HCT116 (cell line): ENCODE data around the gene APOBEC3B. TPM values are rescaled to one million over a fixed set of nuclear protein-coding genes. Genes with fewer than 3 reads are reported as not detected.
A peak's percentile ranks its signal among the peaks of the same experiment; 100 is the strongest.
"Not testable (repeated sequence)": the region's sequence is repeated elsewhere in the genome, so short reads cannot be mapped to it uniquely, and the experiment has no call there.

ENCODE experiments used
- ATAC-seq: fragments of 200-7000 bp; cut with Tn5 transposase; 2 replicates; pipeline ENCODE4 v1.9.1; 2020; ENCODE audit warnings: mild to moderate bottlenecking, moderate library complexity
- BruUV-seq: library from RNA; stranded (reverse); fragments of 400-500 nt; replicated peaks from 2 replicates; lab custom pipeline; 2021; lab: Mats Ljungman, UMichigan
- CTCF ChIA-PET: fragments of 300-600 bp; sonication (Branson Sonifier 250); formaldehyde crosslinking; loops from one replicate; lab custom pipeline; 2021; ENCODE audit warnings: antibody characterized with exemption; lab: Charles Lee
- POLR2A ChIA-PET: fragments of 300-600, 350-600 bp; sonication (Branson Sonifier 250); formaldehyde crosslinking; loops from one replicate; lab custom pipeline; 2021; ENCODE audit warnings: antibody characterized with exemption; lab: Charles Lee
- RAD21 ChIA-PET, 2 experiments: fragments of 300-600 bp; sonication (Branson Sonifier 250); formaldehyde crosslinking; loops; one replicate each; lab custom pipeline; 2023; ENCODE audit warnings: low total read pairs in 2 of 2; ENCODE audit not compliant: uncharacterized antibody in 2 of 2, unreplicated experiment in 2 of 2, low non-redundant PET in 1 of 2; lab: Charles Lee
- DNase-seq: peaks from one replicate; pipeline ENCODE4 v3.0.0-alpha.2; 2010; ENCODE audit warnings: low read depth, low spot score
- H2AFZ ChIP-seq: fragments of 200-600 bp; shearing (Covaris generic), sonication (generic); 2 replicates; pipeline ENCODE4 v1.6.1; 2017; ENCODE audit warnings: low read depth, mixed run types, mixed read lengths, antibody characterized with exemption, low read length; ENCODE audit not compliant: poor library complexity, severe bottlenecking
- H3K27ac ChIP-seq: 2 replicates; pipeline ENCODE4 v1.5.1; 2012; ENCODE audit warnings: low read depth, low read length
- H3K27me3 ChIP-seq: fragments of 200-600 bp; sonication (generic); 2 replicates; pipeline ENCODE4 v1.6.1; 2016; ENCODE audit warnings: mixed run types, low read length, mixed read lengths; ENCODE audit not compliant: insufficient read depth
- H3K36me3 ChIP-seq, 2 experiments: fragments of 200-500 bp in 1 of 2; fragments of 200-600 bp in 1 of 2; sonication (Bioruptor generic) in 1 of 2; sonication (generic) in 1 of 2; 2 replicates each; pipeline versions ENCODE4 v1.5.1 to v1.6.1; 2014 to 2016; ENCODE audit warnings: low read length in 2 of 2, inconsistent platforms in 1 of 2, mixed read lengths in 1 of 2, mixed run types in 1 of 2; ENCODE audit not compliant: insufficient read depth in 2 of 2, control insufficient read depth in 1 of 2
- H3K4me1 ChIP-seq, 2 experiments: fragments of 200-600 bp in 1 of 2; sonication (generic) in 1 of 2; 2 replicates each; pipeline versions ENCODE4 v1.5.1 to v1.6.1; 2012 to 2017; ENCODE audit warnings: low read length in 2 of 2, inconsistent platforms in 1 of 2, mild to moderate bottlenecking in 1 of 2, mixed read lengths in 1 of 2, mixed run types in 1 of 2, moderate library complexity in 1 of 2; ENCODE audit not compliant: insufficient read depth in 2 of 2, control insufficient read depth in 1 of 2
- H3K4me2 ChIP-seq: fragments of 200-600 bp; sonication (generic); 2 replicates; pipeline ENCODE4 v1.6.1; 2017; ENCODE audit warnings: mixed run types, low read length, mixed read lengths
- H3K4me3 ChIP-seq, 2 experiments: fragments of 200-600 bp in 1 of 2; sonication (generic) in 1 of 2; replicated peaks in 1 of 2; 2 replicates each; pipeline ENCODE4 v1.5.1; 2011 to 2016; ENCODE audit warnings: low read length in 2 of 2, control low read depth in 1 of 2, low read depth in 1 of 2, mild to moderate bottlenecking in 1 of 2, mixed read lengths in 1 of 2, mixed run types in 1 of 2
- H3K79me2 ChIP-seq: fragments of 200-600 bp; sonication (generic); 2 replicates; pipeline ENCODE4 v1.6.1; 2017; ENCODE audit warnings: mild to moderate bottlenecking, mixed run types, low read length, moderate library complexity, mixed read lengths; ENCODE audit not compliant: insufficient read depth
- H3K9ac ChIP-seq: fragments of 200-600 bp; sonication (generic); 2 replicates; pipeline ENCODE4 v1.6.1; 2016; ENCODE audit warnings: low read length, mixed read lengths
- H3K9me2 ChIP-seq: fragments of 200-600 bp; sonication (generic), shearing (Covaris generic); 2 replicates; pipeline ENCODE4 v1.6.1; 2017; ENCODE audit warnings: mixed run types, mild to moderate bottlenecking, moderate library complexity; ENCODE audit not compliant: insufficient read depth
- H3K9me3 ChIP-seq, 2 experiments: fragments of 200-500 bp in 1 of 2; fragments of 200-600 bp in 1 of 2; sonication (Bioruptor generic) in 1 of 2; sonication (generic) in 1 of 2; 2 replicates each; pipeline ENCODE4 v1.6.1; 2014 to 2017; ENCODE audit warnings: low read length in 2 of 2, mixed read lengths in 2 of 2, inconsistent platforms in 1 of 2, low read depth in 1 of 2, mild to moderate bottlenecking in 1 of 2, mixed run types in 1 of 2, moderate library complexity in 1 of 2; ENCODE audit not compliant: control insufficient read depth in 1 of 2, insufficient read depth in 1 of 2
- H4K20me1 ChIP-seq: fragments of 200-600 bp; sonication (generic), shearing (Covaris generic); 2 replicates; pipeline ENCODE4 v1.6.1; 2017; ENCODE audit warnings: mixed run types, mild to moderate bottlenecking, moderate library complexity; ENCODE audit not compliant: insufficient read depth
- CEBPB ChIP-seq: IDR thresholded peaks from 2 replicates; pipeline ENCODE4 v1.6.1; 2012; ENCODE audit warnings: low read depth
- ELF1 ChIP-seq: IDR thresholded peaks from 2 replicates; pipeline ENCODE4 v1.6.1; 2012; ENCODE audit warnings: low read depth, borderline replicate concordance
- MAX ChIP-seq: IDR thresholded peaks from 2 replicates; pipeline ENCODE4 v1.6.1; 2012
- YY1 ChIP-seq: IDR thresholded peaks from 2 replicates; pipeline ENCODE4 v1.6.1; 2011; ENCODE audit warnings: low read length, low read depth, moderate library complexity, mild to moderate bottlenecking; ENCODE audit not compliant: insufficient replicate concordance; ENCODE audit errors: extremely low read depth
- intact Hi-C: fragments of 100-400 bp; cut with micrococcal nuclease; formaldehyde crosslinking; loops from 2 replicates; pipeline ENCODE4 v1.10.0; 2022
- total RNA-seq: library from RNA; stranded (reverse); gene quantifications from one replicate; pipeline ENCODE4 v1.2.1, GENCODE V29; 2021; ENCODE audit not compliant: unreplicated experiment

Gene APOBEC3B
- total RNA-seq, 1 experiment from 2014 or later: 10.3 TPM

GRCh38 chr22:39013942-39014722 lies 32.0 kb downstream of the APOBEC3B start, which contains the start of gene APOBEC3C (continued):
- TF ChIP-seq MAX (no peak), YY1 (peak; percentile 30), CEBPB (no peak)
- TF ChIP-seq, all 23 proteins: peak for 7

DNA sequence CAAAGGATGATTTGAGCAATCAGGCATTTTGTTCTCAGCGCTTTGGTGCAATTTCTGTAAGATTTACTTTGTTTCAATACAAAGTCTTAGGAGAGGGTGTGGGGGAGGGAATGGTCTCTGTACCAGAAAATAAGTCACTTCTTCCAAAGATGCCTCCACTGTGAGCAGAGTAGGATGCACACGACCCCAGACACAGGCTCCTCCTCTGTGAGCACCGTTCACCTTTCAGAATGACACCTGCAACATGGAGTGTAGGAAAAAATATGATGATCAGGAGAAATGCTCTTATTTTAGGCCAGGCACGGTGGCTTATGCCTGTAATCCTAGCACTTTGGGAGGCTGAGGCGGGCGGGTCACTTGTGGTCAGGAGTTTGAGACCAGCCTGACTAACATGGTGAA lies 32.6 kb downstream of the APOBEC3B start:
- Histone ChIP-seq H2AFZ (peak overlapping the region; percentile 57), H3K4me3 (peak overlapping the region; percentile 71 to 75), H3K79me2 (peaks cover 11% of the 10 kb centered on the region), H3K27ac (peak overlapping the region; percentile 74), H3K9ac (peak overlapping the region; percentile 73), H3K4me2 (peak overlapping the region; percentile 91), H3K4me1 (peaks cover 3 to 22% of the 10 kb centered on the region in 2 experiments; a peak in 3 of 4 replicates)
- H4K20me1 ChIP-seq, DNase-seq, CTCF ChIA-PET, BruUV-seq, H3K27me3 ChIP-seq, intact Hi-C loops, H3K36me3 ChIP-seq, H3K9me3 ChIP-seq, POLR2A ChIA-PET, H3K9me2 ChIP-seq: not testable (repeated sequence)
- peak; percentile 46 for ATAC-seq
- RAD21 ChIA-PET: interaction anchor here in 1 of 2 experiments (0.7 kb wide), 1 partner anchor 514 kb away, joined by 5 read pairs; no protein-coding TSS in a partner anchor

DNA sequence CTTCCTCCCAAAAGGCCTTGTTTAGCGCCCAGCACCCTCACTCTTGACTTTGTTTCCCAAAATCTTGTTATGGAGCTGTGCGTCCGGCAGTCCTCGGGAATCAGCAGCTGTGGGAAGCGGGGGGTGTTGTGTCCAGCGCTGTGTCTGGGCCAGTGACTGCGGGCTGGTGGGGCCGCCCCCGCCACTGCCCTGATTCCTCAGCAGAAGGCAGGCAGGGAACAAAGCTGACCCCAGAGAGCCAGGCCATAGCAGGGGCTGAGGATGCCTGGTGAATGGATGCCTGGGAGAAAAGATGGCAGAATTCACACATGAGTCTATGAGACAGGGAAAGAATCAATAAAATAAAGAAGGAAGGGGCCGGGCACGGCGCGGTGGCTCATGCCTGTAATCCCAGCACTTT lies 34.4 kb downstream of the APOBEC3B start:
- ATAC-seq (no peak), DNase-seq (no peak)
- no peaks in the 10 kb centered on the region for H3K27me3 ChIP-seq
- ChIA-PET POLR2A (no interaction called here), RAD21 (no interaction called here), CTCF (no interaction called here)
- H3K9me3 ChIP-seq: no peaks in the 10 kb centered on the region
- H3K9me2 ChIP-seq: no peaks in the 10 kb centered on the region
- H3K79me2 ChIP-seq: peaks cover 11% of the 10 kb centered on the region
- no peak overlapping the region for H3K27ac ChIP-seq
- no peak overlapping the region for H3K9ac ChIP-seq
- intact Hi-C loops: no loop called here
- H3K36me3 ChIP-seq: peaks cover 0 to 4% of the 10 kb centered on the region in 2 experiments; a peak in 2 of 4 replicates
- H3K4me3 ChIP-seq: no peak overlapping the region
- no peak for TF ChIP-seq ELF1
- BruUV-seq: no TSS peak
- H2AFZ ChIP-seq: no peak overlapping the region
- no peak overlapping the region for H3K4me2 ChIP-seq
- peaks cover 3 to 22% of the 10 kb centered on the region in 2 experiments; a peak in 3 of 4 replicates for H3K4me1 ChIP-seq
- H4K20me1 ChIP-seq: no peaks in the 10 kb centered on the region
